HG03575 (cell line): Measurements from ENCODE around the gene GGT6.

ENCODE experiments used
- ATAC-seq: cut with Tn5 transposase; IDR thresholded peaks from one replicate; pipeline ENCODE4 v1.9.1; 2021; ENCODE audit not compliant: unreplicated experiment, insufficient number of reproducible peaks, low FRiP score; ENCODE audit errors: extremely low read depth

GGT6 gene

GRCh38 chr17:4544135-4544950, 16.0 kb downstream of the GGT6 start:
- no peak for ATAC-seq

- ATAC-seq = no peak
Measured at GRCh38 chr17:4543557-4544026, 16.8 kb downstream of the GGT6 start.

- ATAC-seq = no peak
Measured at GRCh38 chr17:4542726-4543191, 17.6 kb downstream of the GGT6 start.

GRCh38 chr17:4542003-4542725, 18.2 kb downstream of the GGT6 start:
- ATAC-seq = no peak

- no peak for ATAC-seq
Measured at GRCh38 chr17:4541328-4542002, 18.9 kb downstream of the GGT6 start.

- no peak for ATAC-seq
Measured at GRCh38 chr17:4540687-4541327, 19.6 kb downstream of the GGT6 start.

- ATAC-seq = no peak
Measured at GRCh38 chr17:4540224-4540651, 20.1 kb downstream of the GGT6 start.

- no peak for ATAC-seq
Measured at GRCh38 chr17:4539576-4540223, 20.7 kb downstream of the GGT6 start.

- no peak for ATAC-seq
Measured at GRCh38 chr17:4539025-4539424, 21.4 kb downstream of the GGT6 start.

GRCh38 chr17:4538236-4539002, 22.0 kb downstream of the GGT6 start:
- ATAC-seq = no peak

- ATAC-seq = no peak
Measured at GRCh38 chr17:4537451-4538235, 22.7 kb downstream of the GGT6 start.

- ATAC-seq = no peak
Measured at GRCh38 chr17:4536742-4537411, 23.5 kb downstream of the GGT6 start.

GRCh38 chr17:4536259-4536741, 24.1 kb downstream of the GGT6 start:
- ATAC-seq = no peak

GRCh38 chr17:4535667-4536258, 24.6 kb downstream of the GGT6 start:
- ATAC-seq = no peak

GRCh38 chr17:4534928-4535666, 25.3 kb downstream of the GGT6 start:
- ATAC-seq = no peak

- no peak for ATAC-seq
Measured at GRCh38 chr17:4534515-4534914, 25.9 kb downstream of the GGT6 start.
